Left renal cortex interstitium (tissue), 4 donors: Measurements from ENCODE around the gene OR10A2. TPM values are rescaled to one million over a fixed set of nuclear protein-coding genes. Genes with fewer than 3 reads are reported as not detected.
"Not testable (repeated sequence)": the region's sequence is repeated elsewhere in the genome, so short reads cannot be mapped to it uniquely, and the experiment has no call there.

Source experiments
- DNase-seq, 4 donors: peaks; one replicate each; pipeline ENCODE4 v3.0.0-alpha.2; 2013; ENCODE audit warnings: low read depth in 4 of 4, low spot score in 2 of 4, missing footprints in 1 of 4
- polyA plus RNA-seq, 4 donors: library from polyadenylated mRNA; unstranded; fragments of 120-200 nt; gene quantifications; one replicate each; pipeline ENCODE4 v1.2.1, GENCODE V29; 2013; ENCODE audit not compliant: insufficient read length in 4 of 4

Gene OR10A2
- polyA plus RNA-seq, 4 donors, result 0.03 to 0.09 (median 0.09) TPM; not detected in 1

GRCh38 chr11:6882751-6883150 lies 19.9 kb downstream of the OR10A2 start:
- no peak for DNase-seq

- not testable (repeated sequence) for DNase-seq
These were observed 24.9 kb downstream of the OR10A2 start for GRCh38 chr11:6887711-6888110.

- no peak for DNase-seq
These were observed 26.0 kb downstream of the OR10A2 start for GRCh38 chr11:6888830-6889229.

GRCh38 chr11:6889835-6890234 lies 27.0 kb downstream of the OR10A2 start:
- no peak for DNase-seq

- no peak for DNase-seq
These were observed 29.5 kb downstream of the OR10A2 start, which contains the start of gene OR2D2 for GRCh38 chr11:6892400-6892799. OR2D2 (minus strand) TSS chr11:6892500; CDS start chr11:6892500, 0 bp downstream.

- DNase-seq, result no peak
These were observed 31.2 kb downstream of the OR10A2 start for GRCh38 chr11:6894097-6894496.

- DNase-seq, result no peak
These were observed 32.2 kb downstream of the OR10A2 start for GRCh38 chr11:6895010-6895409.

GRCh38 chr11:6898911-6899310 lies 36.1 kb downstream of the OR10A2 start:
- no peak for DNase-seq

GRCh38 chr11:6900327-6900999 lies 37.6 kb downstream of the OR10A2 start:
- DNase-seq, result no peak

GRCh38 chr11:6904804-6905203 lies 41.9 kb downstream of the OR10A2 start:
- DNase-seq, result not testable (repeated sequence)

- DNase-seq, result no peak
These were observed 48.5 kb downstream of the OR10A2 start for GRCh38 chr11:6911378-6911777.

GRCh38 chr11:6911948-6912347 lies 49.1 kb downstream of the OR10A2 start:
- DNase-seq, result no peak

- DNase-seq, result no peak
These were observed 56.8 kb downstream of the OR10A2 start for GRCh38 chr11:6919698-6920097.

GRCh38 chr11:6920702-6921101 lies 57.8 kb downstream of the OR10A2 start, which contains the start of gene OR2D3:
OR2D3 (plus strand) TSS chr11:6921002; CDS start chr11:6921002, 0 bp downstream.
- no peak for DNase-seq

Other genes starting within 250 kb of the OR10A2 start
- 100 to 1,000 TPM in 3 of 4 donors, 10 to 100 TPM in 1; 89.2 to 119 (median 113) TPM for gene TPP1, start 243.6 kb upstream of the OR10A2 start, polyA plus RNA-seq
- gene DCHS1, start 207.2 kb upstream of the OR10A2 start, polyA plus RNA-seq, result 10 to 100 TPM; 29.8 to 49.5 (median 37.8) TPM
- 10 to 100 TPM; 64.7 to 81.0 (median 72.8) TPM for gene MRPL17, start 179.7 kb upstream of the OR10A2 start, polyA plus RNA-seq
- under 1 TPM in 3 of 4 donors, not detected in 1; 0.04 to 0.13 (median 0.05) TPM for gene OR2AG2, start 91.1 kb upstream of the OR10A2 start, polyA plus RNA-seq
- gene OR2AG1, start 80.0 kb upstream of the OR10A2 start, polyA plus RNA-seq, result under 1 TPM in 3 of 4 donors, not detected in 1; 0.04 to 0.16 (median 0.05) TPM
- under 1 TPM in 2 of 4 donors, not detected in 2; 0.03 TPM for gene OR6A2, start 63.4 kb upstream of the OR10A2 start, polyA plus RNA-seq
- not detected for gene OR10A5, start 17.4 kb upstream of the OR10A2 start, polyA plus RNA-seq
- not detected for gene OR10A4, start 13.6 kb downstream of the OR10A2 start, polyA plus RNA-seq
- gene OR2D2, start 29.4 kb downstream of the OR10A2 start, polyA plus RNA-seq, result not detected
- gene OR2D3, start 57.9 kb downstream of the OR10A2 start, polyA plus RNA-seq, result not detected
- gene ZNF215, start 63.4 kb downstream of the OR10A2 start, polyA plus RNA-seq, result 1 to 10 TPM; 2.2 to 4.5 (median 3.6) TPM
- 10 to 100 TPM; 10.3 to 12.9 (median 11.3) TPM for gene ZNF214, start 157.3 kb downstream of the OR10A2 start, polyA plus RNA-seq
- gene NLRP14, start 157.4 kb downstream of the OR10A2 start, polyA plus RNA-seq, result 1 to 10 TPM in 2 of 4 donors, under 1 TPM in 2; 0.43 to 1.1 (median 0.94) TPM
- gene RBMXL2, start 225.9 kb downstream of the OR10A2 start, polyA plus RNA-seq, result under 1 TPM; 0.10 to 0.22 (median 0.20) TPM